HG03439 (cell line): ENCODE data around the gene PRAMEF6.
"Not testable (repeated sequence)": the region's sequence is repeated elsewhere in the genome, so short reads cannot be mapped to it uniquely, and the experiment has no call there.

Source experiments
- ATAC-seq: cut with Tn5 transposase; IDR thresholded peaks from one replicate; pipeline ENCODE4 v1.9.1; 2021; ENCODE audit warnings: mild to moderate bottlenecking, moderate library complexity; ENCODE audit not compliant: unreplicated experiment

Gene PRAMEF6

GRCh38 chr1:12947480-12947879, at the start of gene PRAMEF6:
Gene PRAMEF6, minus strand, starts transcription at chr1:12947580. Its CDS starts 5,062 bp downstream, at chr1:12942518.
- not testable (repeated sequence) for ATAC-seq

- ATAC-seq: not testable (repeated sequence)
These were observed 23.0 kb downstream of the PRAMEF6 start for GRCh38 chr1:12924368-12924767.

DNA sequence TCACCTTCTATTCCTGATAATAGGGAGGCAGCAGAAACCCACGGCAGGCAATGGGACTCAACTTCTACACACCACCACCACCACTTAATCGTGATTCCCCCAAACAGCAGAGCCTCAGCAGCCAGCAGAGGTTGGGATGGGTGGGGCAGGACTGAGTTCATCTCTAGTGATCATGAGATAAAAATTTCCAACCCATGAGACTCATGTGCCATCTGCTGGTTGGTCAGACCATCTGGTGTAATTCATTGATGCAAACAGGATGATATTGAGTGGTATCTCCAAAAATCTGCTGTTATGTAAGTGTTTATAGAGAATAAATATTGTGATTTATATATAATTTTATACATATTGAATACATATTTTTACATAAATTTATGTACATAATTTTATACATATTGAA, 25.6 kb downstream of the PRAMEF6 start:
- ATAC-seq: not testable (repeated sequence)

- not testable (repeated sequence) for ATAC-seq
These were observed 31.1 kb downstream of the PRAMEF6 start, which contains the start of gene PRAMEF7 for GRCh38 chr1:12916310-12916709. Gene PRAMEF7, plus strand, starts transcription at chr1:12916610. Its CDS starts 1,083 bp downstream, at chr1:12917693.

- not testable (repeated sequence) for ATAC-seq
These were observed 43.4 kb downstream of the PRAMEF6 start for GRCh38 chr1:12903793-12904572.

DNA sequence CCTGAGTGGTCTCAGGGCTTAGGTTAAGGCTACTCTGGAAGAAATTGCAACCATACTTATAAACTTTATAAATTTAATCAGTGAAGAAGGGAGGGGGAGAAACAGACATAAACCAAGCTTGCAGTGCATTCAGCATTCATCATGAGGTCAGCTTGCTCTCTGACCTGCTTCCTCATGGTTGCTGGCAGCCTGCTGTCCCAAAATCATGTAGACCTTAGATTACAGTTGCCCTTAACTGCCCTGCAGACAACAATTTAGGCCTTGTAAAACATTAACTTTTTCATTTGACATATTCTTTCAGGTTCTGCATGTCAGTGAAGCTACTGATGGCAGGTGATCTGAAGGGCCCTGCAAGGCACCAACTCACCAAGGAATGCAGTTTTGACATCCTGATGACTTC, 48.2 kb downstream of the PRAMEF6 start:
- ATAC-seq: not testable (repeated sequence)

DNA sequence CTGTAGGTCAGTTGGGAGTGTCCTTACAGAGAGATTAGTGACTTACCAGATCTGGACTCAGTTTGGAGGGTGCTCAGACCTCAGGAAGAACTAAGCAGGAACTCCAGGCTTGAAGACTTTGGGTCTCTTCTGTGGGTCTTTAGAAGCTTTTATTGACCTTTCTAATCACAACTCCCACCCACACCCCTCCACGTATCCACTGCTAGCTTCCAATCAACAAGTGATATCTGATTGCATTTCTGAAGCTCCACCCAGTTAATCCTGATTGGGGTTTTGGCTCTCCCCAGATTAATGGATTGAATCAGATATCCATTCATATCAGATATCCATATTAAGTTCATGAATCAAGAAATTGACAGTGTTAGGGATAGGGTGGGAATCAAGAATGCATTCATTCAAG, 49.2 kb downstream of the PRAMEF6 start, which contains the start of gene PRAMEF10:
Gene PRAMEF10, minus strand, starts transcription at position 101 of the 400 bp plus-strand sequence. CDS start 2,423 bp downstream, outside the sequence.
- not testable (repeated sequence) for ATAC-seq
